Glomerular endothelial cell (primary cell): Measurements from ENCODE around the gene DNHD1. TPM values are rescaled to one million over a fixed set of nuclear protein-coding genes. Genes with fewer than 3 reads are reported as not detected.
"Not testable (repeated sequence)": the region's sequence is repeated elsewhere in the genome, so short reads cannot be mapped to it uniquely, and the experiment has no call there.

Experiments used
- DNase-seq: peaks from one replicate; pipeline ENCODE4 v3.0.0-alpha.2; 2011; ENCODE audit warnings: low read depth, low spot score; ENCODE audit errors: extremely low read depth
- total RNA-seq: library from RNA; depleted of rRNA; stranded (reverse); fragments of >200 nt; gene quantifications from 2 replicates; pipeline ENCODE4 v1.2.3, GENCODE V29; 2015

Gene DNHD1
- total RNA-seq, 1 donor from 2014 or later, result 5.1 TPM

DNA sequence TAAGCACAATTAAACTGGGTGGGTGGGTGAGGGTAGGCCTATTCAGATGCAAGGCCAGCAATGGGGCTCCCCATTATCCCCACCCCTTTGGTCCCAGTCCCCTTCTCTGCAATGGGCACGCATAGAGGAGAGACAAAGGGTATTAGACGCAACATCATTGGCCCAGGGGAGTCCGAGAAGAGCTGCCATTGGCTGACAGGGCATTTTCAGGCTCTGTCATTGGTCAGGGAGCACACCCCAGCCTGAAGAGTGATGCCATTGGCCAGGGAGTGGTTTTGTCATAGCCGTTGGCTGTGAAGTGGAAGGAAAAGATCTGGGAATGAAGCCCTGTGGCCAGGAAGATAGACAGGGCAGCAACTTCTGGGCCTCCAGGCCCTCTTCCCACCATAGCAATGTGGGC is 20.5 kb upstream of the DNHD1 start:
- DNase-seq, result no peak

DNA sequence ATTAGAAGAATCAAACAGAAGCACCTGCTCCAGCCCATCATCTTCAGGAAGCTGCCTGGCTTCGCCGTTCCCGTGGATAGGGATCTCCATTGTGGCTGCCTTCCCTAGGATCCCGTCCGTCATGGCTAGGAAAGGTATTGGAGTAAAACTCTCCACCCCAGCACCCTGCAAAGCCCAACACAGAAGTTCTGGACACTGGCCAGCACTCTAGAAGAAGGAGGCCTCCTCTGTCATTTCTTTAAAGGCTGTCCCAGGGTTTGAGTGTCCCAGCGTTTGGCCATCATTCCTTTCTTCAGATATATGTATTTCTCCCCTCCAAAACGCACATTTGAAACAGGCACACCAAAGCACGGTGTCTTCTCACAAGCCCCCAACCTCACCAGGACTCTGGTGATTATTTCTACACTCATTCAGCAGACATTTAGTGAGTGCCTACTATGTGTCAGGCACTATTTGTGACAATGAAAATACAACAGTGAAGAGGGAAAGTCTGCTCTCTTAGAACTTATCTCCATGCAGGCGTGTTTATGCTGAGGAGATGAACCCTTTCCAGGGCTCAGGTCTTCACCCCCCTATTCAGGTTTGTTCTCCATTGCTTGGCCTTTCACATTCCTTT is 16.7 kb upstream of the DNHD1 start:
- no peak for DNase-seq

DNA sequence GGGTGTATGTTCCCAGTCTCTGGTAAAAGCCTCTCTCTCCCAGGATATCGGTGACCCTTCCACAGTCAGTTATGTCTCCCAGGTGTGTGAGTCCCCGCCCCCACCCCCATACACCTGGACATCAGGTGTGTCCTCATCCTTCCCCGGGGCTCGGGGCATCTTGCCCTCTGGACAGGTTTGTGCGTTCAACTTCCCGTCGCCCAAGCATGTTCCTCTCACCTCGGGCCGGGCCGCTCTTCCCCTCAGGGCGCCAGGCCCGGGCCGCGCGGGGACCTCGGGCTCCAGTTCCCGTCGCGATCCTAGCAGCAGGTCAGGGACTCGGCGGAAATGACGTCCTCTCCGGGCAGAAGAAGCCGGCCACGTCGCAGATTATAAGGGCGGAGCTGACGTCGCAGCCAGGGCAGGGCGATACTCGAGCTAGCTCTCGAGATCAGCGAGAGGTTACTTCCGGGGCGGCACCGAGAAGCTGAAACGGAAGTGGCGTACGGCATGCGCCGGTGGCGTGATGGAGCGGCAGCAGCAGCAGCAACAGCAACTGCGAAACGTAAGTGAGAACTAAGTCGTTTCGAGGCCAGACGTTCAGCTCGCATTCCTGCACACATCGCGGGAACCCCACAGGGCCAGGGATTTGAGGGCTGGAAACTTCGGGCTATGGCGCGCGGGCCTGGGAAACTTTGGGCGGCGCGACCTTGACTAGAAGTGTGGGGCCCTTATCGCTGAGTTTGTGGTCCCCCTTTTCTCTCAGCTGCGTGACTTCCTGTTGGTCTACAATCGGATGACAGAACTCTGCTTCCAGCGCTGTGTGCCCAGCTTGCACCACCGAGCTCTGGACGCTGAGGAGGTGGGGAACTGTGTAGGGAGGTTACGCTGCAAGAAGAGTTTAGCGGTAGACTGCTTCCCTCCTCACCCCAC is 15.8 kb upstream of the DNHD1 start, which contains the start of the genes ARFIP2 and TIMM10B:
TSS of gene ARFIP2 (minus strand) at position 320 of the 912 bp plus-strand sequence. CDS start 910 bp downstream, outside the sequence.
TSS of gene TIMM10B (plus strand) at position 490 of the 912 bp plus-strand sequence. CDS start at position 506, 16 bp downstream.
- peak; percentile 79 for DNase-seq

DNA sequence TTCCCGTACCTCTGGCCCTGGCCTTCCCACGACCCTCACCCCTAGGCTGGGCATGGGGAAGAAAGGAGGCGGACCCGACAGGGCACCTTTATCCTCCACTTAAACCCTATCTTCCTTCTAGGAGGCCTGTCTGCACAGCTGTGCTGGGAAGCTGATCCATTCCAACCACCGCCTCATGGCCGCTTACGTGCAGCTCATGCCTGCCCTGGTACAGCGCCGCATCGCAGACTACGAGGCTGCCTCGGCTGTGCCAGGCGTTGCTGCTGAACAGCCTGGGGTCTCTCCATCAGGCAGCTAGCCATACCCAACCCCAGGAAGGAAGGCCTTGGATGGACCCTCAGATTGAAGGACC is 15.2 kb upstream of the DNHD1 start:
- no peak for DNase-seq

DNA sequence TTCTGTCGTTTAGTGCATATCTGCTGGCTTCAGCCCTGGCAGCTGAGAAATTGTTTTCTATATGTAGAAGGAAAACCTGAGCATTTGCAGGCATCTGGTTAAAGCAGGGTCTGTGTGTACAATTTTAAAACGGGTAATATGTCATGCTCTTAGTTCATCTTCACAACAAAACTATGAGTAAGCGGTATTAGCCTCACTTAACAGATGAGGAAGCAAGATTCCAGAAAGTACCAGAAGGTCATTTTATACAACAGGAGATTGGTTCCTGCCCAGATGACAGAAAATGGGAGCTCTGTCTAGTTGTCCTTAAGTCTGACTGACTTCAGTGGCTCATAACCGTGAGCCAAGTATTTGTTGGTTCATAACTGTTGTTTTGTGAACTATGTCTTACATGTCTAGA is 14.6 kb upstream of the DNHD1 start:
- no peak for DNase-seq

DNA sequence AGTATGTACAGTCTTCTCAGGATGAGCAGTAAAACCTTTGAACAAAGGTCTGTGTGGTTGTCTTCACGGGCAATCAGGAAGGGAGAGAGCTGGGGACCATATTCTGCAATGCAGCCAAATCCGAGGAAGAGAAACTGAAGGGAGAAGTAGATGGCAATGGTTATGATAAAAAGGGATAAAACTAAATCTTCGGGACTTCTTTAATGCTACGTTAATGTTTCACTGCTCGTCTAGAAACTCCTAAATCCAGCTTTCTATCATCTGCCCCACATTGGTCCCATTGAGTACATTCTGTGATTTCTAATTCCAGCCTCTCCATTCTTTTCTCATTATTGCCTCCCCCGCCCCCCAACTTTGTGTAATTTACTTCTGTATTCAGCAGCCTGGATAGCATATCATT is 14.1 kb upstream of the DNHD1 start:
- no peak for DNase-seq

DNA sequence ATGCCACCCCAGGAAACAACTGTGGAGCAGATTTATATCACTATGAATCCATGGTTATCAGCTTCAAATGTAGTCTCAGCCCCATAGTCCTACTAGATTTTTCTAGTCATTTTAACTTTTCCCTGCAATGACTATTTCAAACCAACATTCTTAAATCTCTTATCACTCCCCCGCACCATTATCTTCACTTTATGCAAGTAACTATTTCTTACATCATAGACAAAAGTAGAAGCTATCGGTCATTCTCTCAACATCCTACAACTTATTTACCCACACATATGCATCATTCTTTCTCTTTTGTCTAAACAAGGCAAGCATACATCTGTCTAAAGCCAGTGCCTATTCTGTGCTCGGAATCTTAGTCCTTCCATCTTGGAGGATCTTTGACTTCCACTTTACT is 11.4 kb upstream of the DNHD1 start:
- DNase-seq, result no peak

DNA sequence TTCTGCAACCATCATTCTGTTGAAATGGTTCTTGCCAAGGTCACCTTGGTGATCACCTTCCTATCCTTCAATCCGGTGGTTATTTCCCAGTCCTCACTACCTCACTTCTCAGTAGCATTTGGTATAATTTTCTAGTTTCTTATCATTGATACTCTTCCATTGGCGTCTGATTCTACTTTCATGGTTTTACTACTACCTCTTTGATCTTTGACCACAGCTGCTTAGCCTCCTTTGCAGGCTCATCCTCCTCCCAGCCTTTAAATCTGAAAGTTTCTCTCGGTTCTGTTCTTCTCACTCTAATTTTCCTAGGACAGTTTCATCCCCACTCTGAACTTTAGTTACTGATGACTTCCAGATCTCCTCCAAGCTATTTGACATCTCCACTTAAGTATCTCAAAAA is 10.8 kb upstream of the DNHD1 start:
- no peak for DNase-seq

DNA sequence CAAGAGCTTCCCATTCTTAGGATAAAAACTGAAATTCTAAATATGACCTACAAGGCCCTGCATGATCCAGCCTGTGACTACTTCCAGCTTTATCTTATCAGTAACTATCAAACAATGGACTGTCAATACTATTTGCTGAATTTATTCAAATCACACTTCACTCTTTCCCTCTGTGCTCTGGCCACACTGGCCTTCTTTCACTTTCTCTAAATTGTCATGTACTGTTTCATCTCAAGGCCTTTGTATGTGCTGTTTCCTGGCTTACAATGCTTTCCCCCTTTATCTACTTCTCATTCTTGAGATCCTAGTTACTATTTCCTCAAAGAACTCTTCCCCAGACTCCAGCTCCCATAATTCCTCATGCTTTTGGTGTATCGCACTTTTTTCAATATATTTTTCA is 10.1 kb upstream of the DNHD1 start:
- DNase-seq, result no peak

DNA sequence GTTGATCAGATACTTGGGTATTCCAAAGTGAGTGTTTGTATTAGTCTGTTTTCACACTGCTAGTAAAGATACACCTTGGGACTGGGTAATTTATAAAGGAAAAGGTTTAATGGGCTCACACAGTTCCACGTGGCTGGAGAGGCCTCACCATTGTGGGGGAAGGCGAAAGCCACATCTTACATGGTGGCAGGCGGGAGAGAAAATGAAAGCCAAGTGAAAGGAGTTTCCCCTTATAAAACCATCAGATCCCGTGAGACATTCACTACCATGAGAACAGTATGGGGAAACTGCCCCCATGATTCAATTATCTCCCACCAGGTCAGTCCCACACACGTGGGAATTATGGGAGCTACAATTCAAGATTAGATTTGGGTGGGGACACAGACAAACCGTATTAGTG is 8.7 kb upstream of the DNHD1 start:
- no peak for DNase-seq

DNA sequence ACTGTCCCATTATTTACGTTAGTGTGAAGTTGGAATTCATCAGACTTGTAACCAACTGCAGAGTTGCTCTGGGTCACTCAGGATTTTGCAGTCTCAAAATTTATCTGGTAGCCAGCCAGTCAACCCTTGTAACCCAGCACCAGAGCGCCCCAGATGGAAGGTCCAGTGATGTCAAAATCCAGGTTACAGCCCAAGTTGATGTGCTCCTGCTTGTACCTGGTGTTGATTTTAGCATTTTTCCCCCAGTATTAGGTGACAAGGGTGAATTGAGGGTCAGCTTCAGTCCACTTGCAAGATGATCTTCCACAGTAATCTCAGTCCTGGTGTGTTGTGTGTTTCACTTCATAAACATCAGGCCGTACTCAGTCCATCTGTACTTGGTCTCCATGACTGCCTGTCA is 8.3 kb upstream of the DNHD1 start:
- no peak for DNase-seq

DNA sequence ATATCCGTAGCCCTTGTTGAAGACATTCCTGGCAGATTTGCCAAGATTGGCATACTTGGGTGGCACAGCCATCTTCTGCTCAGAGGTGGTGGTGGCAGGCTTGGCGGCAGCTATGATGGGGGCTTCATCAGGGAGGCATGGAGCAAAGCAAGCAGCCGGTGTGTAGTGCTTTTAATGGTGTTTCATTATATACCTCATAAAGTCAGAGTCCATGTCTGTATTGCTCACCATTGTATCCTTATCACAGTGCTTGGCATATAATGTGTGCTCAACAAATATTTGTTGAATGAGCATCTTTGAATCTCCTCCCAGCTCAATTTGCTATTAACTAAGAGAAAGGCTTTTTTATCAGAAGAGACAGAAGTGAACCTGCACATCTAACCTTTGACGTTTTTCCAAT is 7.8 kb upstream of the DNHD1 start:
- DNase-seq, result no peak

DNA sequence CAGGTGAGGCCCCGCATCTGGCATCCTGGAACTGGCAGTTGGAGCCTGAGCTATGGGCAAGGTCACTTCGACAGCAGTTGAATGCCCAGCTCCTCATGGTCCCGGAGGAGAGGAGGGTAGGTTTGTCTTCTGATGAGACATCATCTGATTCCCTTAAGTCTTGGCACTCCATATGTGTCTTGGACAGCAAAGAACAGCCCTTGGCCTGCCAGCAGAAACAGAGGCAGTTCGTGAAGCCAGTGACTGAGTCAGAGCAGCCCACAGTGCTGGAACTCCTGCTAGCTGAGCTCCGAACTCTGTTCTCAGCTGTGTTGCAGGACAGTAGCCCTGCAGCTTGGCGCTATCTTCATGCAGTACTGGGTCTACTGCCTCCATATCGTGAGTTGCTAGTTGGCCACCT is 1.0 kb downstream of the DNHD1 start:
- no peak for DNase-seq

DNA sequence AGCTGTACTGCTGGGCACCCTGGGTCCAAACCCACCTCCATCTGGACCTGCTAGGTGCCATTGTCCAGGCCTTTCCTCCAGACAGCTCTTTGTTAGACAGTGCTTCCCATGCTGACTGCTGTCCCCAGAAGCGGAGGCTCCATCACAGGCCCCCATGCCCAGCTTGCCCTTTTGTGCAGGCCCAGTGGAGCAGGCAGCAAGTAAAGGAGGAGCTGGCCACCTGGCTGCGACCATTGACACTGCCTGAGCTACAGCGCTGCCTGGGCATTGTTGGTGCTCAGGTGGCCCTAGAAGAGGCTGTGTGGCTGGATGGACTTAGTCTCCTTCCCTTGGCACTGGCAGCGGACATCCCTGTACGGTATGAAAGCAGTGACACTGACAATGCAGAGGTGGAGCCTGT is 1.5 kb downstream of the DNHD1 start:
- DNase-seq, result no peak

DNA sequence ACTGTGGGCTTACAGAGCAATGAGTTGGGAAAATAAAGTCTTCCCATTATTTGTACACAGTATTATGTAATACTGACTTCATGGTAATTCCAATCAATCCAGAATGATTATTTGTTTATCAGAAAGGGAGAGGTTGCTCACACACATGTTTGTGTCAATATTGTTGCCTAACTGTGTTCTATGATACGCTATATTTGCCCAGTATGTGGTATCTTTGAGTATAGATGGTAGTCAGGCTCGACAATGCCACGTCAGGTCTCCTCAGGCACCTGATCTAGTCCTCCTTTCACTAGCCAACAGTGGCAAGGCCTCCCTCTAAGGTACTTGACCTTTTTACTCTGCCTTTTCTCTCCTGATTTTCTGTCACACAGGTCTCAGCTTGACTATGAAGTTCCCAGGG is 5.3 kb downstream of the DNHD1 start:
- no peak for DNase-seq

DNA sequence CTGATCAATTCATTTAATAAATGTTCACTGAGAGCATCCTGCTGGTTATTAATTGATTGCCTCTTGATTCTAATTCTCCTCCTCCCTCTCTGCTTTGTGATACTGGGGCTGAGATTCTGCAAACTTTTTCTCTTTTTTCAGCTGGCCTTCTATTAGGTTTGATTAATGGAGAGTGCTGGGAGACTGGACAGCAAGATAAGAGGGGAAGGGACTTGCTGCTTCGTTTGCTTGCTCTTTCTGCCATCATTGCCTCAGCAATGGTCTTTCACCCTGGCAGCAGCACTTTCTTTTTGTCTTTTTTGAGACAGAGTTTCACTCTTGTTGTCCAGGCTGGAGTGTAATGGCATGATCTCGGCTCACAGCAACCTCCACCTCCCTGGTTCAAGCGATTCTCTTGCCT is 7.1 kb downstream of the DNHD1 start:
- DNase-seq, result no peak

DNA sequence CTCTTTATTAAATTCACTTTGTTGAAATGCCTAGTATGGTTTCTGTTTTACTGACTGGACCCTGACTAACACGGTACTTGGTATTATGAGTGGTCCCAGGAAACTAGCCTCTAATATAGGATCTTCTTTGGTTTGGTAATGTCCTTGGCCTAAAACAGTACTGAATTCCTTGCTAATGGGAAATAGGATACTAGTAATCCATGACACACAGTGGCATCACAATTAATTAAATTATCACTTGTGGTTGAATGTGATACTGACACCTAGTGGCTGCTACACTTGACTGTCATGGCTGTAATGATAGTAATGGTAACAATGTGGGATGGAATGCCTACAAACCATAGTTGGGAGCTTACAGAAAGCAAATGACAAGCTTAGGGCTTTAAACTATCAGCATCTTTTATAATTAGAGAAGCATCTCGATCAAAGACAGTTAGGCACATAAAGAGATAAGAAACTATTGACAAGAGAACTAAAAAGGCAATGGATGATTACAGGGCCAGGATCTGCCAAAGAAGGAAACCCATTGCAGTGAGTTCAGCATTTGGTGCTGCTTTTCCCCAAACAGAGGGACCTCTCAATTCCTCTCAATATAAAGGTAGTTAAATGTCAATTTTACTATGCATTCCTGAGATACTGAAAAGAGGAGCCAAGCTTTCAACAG is 8.6 kb downstream of the DNHD1 start:
- peak; percentile 54 for DNase-seq

DNA sequence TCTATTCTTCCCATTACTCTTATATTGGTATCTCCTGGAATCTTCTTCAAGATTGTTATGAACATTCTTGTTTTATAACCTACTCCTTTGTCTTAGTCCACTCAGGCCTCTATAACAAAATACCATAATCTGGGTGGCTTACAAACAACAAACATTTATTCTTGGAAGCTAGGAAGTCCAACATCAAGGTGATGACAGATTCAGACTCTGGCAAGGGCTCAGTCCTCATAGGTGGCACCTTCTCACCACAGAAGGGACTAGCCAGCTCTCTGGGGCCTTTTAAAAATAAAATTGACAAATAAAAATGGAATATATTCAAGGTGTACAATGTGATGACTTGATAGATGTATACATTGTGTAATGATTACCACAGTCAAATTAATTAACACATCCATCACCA is 19.8 kb downstream of the DNHD1 start:
- no peak for DNase-seq

DNA sequence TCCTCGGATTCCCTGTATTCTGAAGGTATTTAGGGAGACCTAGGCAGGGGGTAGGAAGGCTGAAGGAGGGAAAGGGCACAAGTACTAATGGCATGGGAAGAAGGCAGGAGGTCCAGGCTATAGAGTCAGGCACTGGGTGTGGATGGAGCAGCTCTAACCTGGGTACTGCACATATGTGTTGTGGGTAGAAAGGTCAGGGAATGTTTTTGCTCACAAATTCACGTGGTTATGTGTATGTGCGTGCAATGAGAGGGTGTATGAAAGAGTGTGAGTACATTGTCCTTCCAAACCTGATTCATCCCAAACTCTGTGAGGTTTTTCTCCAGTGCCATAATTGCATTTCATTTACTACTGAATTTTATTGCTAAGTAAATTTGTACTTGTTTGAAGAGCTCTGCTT is 23.2 kb downstream of the DNHD1 start:
- no peak for DNase-seq

DNA sequence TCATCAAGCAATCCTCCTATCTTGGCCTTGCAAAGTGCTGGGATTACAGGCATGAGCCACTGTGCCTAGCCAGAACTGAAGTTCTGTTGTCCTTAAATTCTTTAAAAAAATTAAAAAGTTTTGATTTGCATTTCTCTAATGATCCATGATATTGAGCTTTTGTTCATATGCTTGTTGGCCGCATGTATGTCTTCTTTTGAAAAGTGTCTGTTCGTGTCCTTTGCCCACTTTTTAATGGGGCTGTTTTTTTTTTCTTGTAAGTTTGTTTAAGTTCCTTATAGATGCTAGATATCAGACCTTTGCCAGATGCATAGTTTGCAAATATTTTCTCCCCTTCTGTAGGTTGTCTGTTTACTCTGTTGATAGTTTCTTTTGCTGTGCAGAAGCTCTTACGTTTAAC is 24.9 kb downstream of the DNHD1 start:
- DNase-seq, result not testable (repeated sequence)

DNA sequence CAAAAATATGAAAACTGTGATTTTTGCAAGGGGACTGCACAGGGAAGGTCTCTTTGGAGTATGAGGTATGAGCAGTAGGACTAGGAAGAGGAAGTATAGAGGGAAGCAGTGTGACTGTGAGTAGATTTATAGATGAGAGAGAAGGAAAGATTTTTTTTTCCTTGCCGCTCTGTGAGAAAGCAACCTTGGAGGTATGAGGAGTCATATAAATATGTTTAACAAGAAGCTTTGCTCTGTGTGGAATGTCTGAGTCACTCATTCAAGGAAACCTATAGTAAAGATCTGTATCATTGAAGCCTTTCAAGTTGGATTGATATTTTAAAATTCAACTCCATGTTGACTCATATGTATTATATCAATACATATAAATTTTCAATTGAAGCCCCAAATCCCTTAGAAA is 26.2 kb downstream of the DNHD1 start:
- no peak for DNase-seq
